GM21529 (cell line): Measurements from ENCODE around the gene SOX9.

Source experiments
- ATAC-seq: cut with Tn5 transposase; IDR thresholded peaks from one replicate; pipeline ENCODE4 v1.9.1; 2021; ENCODE audit not compliant: unreplicated experiment

Gene SOX9

DNA sequence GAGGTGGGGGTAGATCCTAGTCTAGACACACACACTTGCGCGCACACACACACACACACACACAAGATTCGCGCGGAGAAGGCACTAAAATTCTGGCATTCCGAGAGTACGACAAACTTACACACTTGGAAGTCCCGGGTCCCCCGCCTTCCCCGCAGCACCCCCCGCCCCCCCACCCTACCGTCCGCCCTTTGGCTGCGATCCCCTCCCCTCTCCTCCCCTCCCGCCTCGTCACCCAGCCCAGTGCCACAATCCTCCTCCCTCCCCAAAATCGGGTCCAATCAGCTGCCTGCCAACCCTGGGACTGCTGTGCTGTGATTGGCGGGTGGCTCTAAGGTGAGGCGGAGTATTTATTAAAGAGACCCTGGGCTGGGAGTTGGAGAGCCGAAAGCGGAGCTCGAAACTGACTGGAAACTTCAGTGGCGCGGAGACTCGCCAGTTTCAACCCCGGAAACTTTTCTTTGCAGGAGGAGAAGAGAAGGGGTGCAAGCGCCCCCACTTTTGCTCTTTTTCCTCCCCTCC lies at the start of gene SOX9:
SOX9 (plus strand) TSS at position 379 of the 522 bp plus-strand sequence. CDS start 372 bp downstream, outside the sequence.
- peak; percentile 84 for ATAC-seq

DNA sequence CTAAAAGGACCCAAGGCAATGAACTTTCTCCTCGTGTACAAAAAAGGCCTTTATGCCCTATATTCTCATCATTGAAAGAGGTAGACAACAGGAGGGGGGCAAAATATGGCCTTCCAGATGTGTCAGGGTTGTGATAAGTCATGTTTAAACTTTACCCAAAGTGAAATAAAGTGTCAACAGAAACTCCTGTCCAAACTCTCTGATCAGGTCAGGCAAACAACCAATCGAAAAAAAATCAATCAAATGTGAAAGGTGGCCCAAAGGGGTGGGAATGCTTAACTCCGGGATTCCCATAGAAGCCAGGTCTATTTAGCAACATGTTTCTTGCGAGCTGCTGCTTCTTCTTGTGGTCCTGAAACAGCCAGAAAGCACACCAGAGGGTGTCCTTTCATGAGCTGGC lies 49.5 kb upstream of the SOX9 start:
- ATAC-seq: no peak

- no peak for ATAC-seq
Observed at GRCh38 chr17:72075995-72076677, 44.7 kb upstream of the SOX9 start.

GRCh38 chr17:72076678-72077030 lies 44.2 kb upstream of the SOX9 start:
- ATAC-seq: no peak

GRCh38 chr17:72077326-72077960 lies 43.4 kb upstream of the SOX9 start:
- no peak for ATAC-seq

DNA sequence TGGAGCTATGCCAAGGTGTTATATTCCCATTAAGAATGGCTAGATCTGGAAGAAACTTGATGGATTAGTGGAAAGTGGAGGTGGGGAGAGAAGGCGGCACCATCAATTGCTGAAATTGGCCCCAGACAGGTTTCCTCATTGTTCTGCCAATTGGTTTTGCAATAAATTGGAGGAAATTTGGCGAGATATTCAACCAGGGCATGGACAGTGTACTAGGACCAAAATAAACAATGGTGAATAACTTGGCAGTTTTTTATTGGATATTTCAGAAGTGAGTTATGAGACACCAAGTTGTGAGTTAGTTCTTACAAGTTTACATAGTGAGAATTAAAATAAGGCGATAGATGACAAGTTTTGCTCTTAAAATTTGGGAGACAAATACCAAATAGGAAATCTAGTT lies 41.1 kb upstream of the SOX9 start:
- no peak for ATAC-seq

DNA sequence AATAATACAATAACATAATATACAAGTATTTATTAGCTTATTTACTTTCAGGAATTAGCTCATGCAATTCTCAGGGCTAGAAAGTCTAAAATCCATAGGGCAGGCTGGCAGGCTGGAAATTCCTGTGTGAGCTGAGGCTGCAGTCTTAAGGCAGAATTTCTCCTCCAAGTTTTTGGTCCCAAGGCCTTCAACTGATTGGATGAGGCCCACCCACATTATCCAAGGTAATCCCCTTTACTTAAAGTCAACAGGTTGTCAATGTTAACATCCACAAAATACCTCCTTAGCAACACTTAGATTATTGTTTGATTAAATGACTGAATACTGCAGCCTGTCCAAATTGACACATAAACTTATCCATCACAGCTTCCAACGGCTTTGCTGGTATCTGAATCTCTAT lies 32.9 kb upstream of the SOX9 start:
- ATAC-seq: no peak

GRCh38 chr17:72089453-72089987 lies 31.3 kb upstream of the SOX9 start:
- ATAC-seq: no peak

GRCh38 chr17:72090108-72090507 lies 30.7 kb upstream of the SOX9 start:
- no peak for ATAC-seq

DNA sequence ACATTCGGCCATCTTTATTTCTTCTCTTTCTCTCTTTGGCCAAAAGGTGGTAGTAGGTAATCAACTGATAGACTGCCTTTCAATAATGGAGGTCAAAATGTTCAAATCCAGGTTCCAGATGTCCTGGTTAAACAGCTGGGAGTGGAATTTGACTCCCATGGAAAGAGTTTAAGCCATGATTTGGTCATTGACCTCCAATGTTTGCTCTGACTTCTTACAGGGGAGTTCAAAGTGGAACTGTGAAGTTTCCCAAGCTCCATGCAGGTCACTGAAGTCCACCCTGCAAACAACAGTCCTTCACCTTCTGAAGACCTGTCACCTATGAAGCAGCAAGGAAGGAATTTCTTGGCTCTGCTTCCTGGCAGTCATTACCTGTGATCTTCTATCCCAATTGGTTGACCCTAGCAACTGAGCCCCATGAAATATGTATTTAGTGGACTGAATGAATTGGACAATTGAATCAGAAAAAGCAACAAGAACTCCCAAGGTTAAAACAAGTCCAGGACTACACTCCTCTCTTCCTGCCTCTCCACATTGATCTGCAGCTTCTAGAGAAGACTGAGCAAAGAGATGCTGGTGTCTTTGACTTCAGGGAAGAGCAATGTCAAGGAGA lies 28.0 kb upstream of the SOX9 start:
- ATAC-seq: no peak

DNA sequence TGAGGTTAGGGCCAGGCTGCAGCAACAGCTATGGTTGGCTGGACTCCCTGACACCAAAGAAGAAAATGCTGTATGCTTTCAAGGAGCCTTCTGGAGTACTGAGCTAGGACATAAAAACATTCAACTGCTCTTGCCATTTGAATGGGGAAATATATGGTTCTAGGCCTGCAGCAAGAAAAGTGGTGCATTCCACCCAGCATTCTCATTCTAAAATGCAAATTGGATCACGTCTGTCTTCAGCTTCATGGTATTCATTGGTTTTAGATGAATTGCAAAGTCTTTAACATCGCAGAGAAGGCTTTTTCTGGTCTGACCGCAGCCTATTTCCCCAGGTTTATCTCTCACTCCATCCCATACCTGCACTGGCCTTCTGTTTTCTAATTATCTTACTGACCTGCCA lies 27.1 kb upstream of the SOX9 start:
- ATAC-seq: no peak

GRCh38 chr17:72095316-72095715 lies 25.5 kb upstream of the SOX9 start:
- ATAC-seq: no peak

- no peak for ATAC-seq
Observed at GRCh38 chr17:72097144-72097543, 23.7 kb upstream of the SOX9 start.

DNA sequence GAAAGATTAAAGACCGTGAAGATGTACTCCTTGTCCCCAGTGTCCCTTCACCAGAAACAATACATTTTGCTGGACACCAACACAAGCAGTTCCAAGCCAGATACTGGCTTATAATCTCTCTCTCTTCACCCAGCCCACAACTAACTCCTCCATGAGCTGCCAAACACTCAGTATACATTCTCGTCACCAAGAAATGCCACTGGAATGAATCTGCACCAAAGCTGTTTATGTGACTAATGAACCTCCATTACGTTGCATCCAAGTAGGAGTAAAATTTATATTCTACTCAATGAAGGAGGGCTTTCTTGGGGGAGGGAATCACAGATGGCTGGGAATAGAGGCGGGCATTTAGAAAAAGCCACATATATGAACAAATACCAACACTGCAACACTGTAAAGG lies 20.9 kb upstream of the SOX9 start:
- no peak for ATAC-seq

DNA sequence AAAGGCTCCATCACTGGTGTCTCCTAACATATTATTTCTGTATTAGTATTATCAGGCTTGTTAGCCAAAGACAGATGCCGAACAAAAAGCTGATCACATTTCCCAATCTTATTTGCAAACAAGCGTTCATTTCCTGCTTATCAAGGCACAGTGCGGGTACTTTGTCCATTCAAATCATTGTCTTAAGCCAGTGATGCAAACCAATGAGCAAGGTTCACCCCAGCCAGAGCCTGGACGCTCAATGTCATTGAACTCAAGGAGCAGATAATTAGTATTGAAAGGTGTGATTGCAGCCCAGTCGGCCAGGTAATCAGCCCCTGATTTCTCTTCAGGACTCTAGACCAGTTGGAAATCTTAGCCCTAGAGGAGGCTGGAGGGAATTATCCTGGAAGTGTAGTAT lies 20.4 kb upstream of the SOX9 start:
- no peak for ATAC-seq

DNA sequence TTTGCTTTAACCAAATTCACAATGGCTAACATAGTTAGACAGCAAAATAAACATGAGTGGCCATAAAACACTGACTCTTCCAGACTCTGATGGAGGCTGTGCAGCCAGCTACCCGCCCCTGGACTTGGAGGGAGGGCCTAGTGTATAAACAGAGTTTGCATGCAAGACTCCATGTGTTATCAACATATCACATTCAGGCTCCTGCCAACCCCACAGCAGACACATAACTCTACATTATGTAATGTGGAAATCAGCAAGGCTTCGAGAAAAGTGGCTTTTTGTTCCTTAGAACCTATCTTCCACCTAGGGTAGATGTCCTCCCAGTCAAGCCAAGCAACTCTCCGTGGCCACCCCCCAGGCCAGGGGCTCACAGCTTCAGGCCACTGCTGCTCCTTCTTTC lies 19.3 kb upstream of the SOX9 start:
- ATAC-seq: no peak

- ATAC-seq: no peak
Observed at GRCh38 chr17:72102366-72102765, 18.5 kb upstream of the SOX9 start.

DNA sequence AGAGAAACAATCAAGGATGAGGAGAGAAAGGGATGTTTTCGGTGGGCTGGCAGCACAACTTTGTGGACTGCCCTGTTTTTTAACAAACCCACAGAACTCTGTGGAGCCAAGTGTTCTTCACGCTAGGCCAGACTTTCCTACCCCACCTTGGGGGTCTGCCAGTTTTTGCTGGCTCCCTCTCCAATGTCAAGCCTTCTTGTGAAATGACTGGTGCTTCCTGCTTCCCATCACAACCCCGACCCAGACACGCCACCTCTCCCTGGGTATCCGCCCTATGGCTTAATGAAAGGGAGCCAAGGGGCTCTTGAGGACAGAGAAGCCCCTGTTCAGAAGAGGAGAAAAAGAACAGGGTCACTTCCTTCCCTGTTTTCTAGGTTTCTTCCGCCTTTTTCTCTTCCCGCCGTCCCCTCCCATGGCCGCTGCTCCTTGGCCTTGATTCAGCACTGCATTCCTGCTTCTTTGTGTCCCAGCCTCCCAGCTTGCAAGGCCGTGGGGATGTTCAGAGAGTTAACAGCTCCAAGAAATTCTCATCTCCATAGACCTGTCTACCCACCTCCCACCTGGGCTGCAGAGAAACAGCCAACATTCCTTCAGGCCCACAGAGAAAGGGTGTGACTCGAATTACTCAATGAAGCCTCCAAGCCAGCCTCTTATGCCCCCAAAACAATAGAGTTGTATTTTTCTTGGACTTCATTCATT lies 16.5 kb upstream of the SOX9 start:
- no peak for ATAC-seq

DNA sequence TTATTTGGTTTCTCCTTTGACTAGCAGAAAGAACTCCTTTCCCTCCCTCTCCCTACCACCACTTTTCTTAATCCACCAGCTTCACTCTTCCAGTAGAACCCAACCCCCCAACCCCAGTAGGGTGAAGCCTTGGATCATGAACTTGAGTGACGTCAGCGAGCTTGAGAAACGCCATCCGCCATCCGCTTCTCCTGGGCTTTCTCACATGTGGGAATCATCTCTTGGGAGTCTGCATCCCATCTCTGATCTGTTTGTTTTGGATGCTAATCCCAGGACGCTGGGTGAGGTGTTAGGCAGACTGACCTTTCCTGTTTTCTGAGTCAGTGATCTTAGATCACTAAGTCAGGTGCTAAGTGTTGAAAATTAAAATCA lies 16.0 kb upstream of the SOX9 start:
- ATAC-seq: no peak

DNA sequence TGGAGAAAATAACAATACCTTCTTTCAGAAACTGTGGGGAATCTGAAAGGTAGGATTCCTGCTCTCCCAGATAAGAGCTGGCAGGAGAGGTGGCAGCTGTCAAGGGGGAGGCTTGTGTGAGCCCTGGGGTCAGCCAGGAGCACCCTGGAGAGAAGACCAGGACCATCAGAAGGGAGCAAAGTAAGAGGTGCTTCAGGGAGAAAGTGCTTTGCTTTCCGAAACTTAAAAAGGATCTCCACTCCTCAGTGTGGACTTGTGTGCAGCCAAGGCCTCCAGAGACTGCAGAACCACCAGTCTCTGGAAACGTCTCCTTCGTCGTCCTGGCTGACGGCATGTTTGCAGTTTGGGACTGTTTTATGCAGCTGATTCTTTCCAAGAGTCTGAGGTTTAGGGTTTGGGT lies 13.7 kb upstream of the SOX9 start:
- no peak for ATAC-seq

- no peak for ATAC-seq
Observed at GRCh38 chr17:72110231-72110941, 10.4 kb upstream of the SOX9 start.
